Measurements from ENCODE around the gene UST.

- TF ChIP-seq CTCF (conservative IDR thresholded peaks at IDR 0.05; ENCODE audit: low read depth, low read length) (no peak), EZH2 (IDR thresholded peaks at IDR 0.05; ENCODE audit: low read length, unreplicated experiment) (no peak), EZH2phosphoT487 (IDR thresholded peaks at IDR 0.05; ENCODE audit: borderline replicate concordance, low read length) (no peak)
These were observed 237.8 kb downstream of the UST start for GRCh38 chr6:148984531-148985056.
